D721Med (cell line): Measurements from ENCODE around the gene TSPAN14.

Experiments used
- DNase-seq: peaks from one replicate; pipeline ENCODE4 v3.0.0; 2011; ENCODE audit warnings: low spot score; ENCODE audit not compliant: insufficient read length
- FAIRE-seq: peaks from 2 replicates; lab custom pipeline; 2011; peaks lifted over from hg19 to GRCh38; lab: Jason Lieb, UNC
- TF ChIP-seq, protein P1 (sequence below): IDR thresholded peaks from 2 replicates; pipeline ENCODE4 v1.5.1; 2012; ENCODE audit warnings: mild to moderate bottlenecking, control low read depth; ENCODE audit not compliant: insufficient read depth; ENCODE audit errors: missing control alignments

Gene TSPAN14

DNA sequence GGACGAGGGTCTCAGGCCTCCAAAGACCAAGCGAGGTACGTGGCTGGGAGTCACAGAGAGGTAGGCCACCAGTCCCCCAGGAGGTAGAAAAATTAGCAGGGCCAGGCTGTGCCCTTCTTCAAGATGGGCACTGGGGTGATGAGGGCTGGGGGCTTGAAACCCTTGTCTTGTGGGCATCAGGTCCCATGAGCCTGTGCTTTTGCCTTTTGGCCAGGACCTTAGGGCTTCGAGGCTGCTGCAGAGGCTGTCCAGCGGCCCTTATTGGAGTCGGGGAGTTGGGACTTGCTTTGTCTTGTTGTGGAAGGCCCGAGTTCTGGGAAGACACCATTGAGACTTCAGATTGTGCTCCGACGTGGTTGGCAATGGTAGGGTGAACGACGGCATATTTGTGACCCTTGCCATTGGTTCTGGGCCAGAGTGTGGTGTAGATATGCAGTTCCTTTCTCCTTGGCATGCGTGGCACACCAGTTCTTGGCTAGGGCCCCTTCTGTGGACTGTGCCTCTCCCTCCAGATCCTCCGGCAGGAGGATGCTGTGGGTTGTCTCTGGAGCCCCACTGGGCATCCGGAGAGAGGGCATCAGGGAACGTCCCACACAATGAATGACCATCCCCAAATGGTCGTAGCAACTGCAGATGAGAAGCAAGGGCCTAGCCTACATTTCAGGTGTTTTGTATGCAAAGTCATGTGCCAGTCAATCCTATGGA is 84.5 kb downstream of the TSPAN14 start:
- TF ChIP-seq, protein P1, sequence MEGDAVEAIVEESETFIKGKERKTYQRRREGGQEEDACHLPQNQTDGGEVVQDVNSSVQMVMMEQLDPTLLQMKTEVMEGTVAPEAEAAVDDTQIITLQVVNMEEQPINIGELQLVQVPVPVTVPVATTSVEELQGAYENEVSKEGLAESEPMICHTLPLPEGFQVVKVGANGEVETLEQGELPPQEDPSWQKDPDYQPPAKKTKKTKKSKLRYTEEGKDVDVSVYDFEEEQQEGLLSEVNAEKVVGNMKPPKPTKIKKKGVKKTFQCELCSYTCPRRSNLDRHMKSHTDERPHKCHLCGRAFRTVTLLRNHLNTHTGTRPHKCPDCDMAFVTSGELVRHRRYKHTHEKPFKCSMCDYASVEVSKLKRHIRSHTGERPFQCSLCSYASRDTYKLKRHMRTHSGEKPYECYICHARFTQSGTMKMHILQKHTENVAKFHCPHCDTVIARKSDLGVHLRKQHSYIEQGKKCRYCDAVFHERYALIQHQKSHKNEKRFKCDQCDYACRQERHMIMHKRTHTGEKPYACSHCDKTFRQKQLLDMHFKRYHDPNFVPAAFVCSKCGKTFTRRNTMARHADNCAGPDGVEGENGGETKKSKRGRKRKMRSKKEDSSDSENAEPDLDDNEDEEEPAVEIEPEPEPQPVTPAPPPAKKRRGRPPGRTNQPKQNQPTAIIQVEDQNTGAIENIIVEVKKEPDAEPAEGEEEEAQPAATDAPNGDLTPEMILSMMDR: no peak
- DNase-seq (no peak), FAIRE-seq (no peak)

DNA sequence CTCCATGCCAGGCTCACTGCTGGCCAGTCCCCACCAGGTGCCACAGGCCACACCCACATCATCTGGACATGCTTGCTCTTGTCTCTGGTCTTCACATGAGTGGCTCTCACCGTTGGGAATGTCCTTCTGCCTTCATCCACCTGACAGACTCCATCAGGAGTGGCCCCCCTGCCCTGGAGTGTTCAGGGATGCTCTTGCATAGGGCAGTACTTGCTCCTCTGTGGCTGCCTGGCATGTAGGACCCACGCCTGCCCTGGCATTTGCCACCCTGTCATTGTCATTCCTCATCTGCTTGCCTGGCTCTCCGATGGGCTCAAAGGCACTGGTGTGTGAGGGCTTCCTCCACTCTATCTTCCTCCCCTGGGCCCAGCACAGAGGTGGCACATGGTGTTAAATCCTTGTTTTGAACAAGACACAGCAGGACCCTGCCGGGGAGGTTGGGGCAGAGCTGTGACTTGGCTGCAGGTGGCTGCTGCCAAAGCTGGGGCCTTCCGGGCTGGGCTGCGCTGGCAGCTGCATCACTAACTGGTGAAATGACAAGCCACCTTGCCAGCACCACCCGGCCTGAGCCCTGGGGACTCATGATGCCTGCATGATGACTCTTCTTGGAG is 85.4 kb downstream of the TSPAN14 start:
- DNase-seq (no peak), FAIRE-seq (no peak)
- TF ChIP-seq, protein P1: no peak

DNA sequence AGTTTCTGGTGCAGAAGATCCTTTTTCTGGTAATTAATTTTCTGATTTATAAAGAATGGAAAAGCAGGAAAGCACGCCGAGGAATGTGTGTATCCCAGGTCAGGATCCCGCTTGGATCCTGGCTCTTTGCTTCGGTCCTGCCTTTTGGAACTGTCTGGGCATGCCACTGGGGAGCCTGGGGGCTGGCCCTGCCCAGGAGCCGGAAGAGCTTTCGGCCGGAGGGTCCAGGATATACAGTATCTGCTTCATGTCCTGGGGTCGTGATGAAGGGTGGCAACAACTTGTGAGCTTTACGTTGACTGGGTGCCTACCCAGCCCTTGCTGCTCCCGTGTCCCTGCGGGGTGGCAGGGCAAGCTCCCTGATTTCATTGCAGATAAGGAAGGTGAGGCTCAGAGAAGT is 86.0 kb downstream of the TSPAN14 start:
- DNase-seq (no peak), FAIRE-seq (no peak)
- TF ChIP-seq, protein P1: no peak

DNA sequence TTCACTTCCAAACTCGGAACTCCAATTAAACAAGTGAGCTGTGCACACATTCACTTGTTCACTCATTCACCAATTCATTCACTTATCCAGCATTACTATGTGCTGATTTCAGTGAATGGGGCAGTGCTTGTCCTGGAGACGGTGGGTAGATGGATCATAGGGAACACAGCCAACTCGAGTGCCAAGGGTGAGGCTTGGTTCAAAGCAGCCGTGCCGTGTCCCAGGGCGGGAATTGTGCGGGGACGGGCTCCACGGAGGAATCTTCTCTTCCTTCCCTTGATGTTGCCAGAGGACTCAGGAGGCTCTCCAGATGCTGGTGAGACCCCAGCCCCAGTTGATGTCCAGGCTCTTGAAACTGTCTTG is 86.5 kb downstream of the TSPAN14 start:
- DNase-seq: no peak
- no peak for FAIRE-seq
- TF ChIP-seq, protein P1: no peak

DNA sequence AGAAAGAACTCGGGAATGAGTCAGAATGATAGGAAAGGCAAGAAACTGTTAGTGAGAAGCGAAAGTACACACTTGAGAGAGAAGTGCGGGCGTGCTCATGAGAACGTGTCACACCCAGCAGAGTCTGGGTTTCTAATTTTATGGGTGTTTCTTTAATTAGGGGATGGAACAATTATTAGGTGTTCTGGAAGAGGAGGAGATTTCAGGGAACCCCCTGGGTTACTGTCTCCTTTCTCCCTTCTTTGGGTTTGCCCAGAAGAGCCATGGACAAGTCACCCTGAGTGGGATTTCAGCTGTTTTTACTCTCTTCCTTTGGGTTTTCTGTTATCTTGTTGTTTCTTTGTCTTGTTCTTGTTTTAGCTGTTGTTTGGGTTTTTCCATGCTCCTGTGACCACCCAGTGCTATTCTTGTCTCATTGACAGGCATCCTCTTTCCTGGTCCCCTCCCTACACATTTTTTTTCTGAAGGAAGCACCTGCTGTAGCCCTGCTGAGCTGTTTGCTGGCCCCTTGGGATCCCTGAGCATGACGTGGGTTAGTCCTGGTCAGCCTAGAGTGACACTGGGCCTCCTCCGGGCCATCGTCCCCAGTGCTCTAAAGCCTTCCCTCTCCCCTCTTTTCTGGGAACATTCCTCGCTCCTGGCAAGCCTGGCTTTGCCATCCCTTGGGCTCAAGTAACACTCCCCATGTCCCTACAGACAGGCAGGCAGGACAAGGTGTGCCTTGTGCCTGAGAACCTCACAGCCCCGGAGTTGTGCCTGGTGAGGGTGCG is 87.1 kb downstream of the TSPAN14 start:
- TF ChIP-seq, protein P1: no peak
- DNase-seq: no peak

DNA sequence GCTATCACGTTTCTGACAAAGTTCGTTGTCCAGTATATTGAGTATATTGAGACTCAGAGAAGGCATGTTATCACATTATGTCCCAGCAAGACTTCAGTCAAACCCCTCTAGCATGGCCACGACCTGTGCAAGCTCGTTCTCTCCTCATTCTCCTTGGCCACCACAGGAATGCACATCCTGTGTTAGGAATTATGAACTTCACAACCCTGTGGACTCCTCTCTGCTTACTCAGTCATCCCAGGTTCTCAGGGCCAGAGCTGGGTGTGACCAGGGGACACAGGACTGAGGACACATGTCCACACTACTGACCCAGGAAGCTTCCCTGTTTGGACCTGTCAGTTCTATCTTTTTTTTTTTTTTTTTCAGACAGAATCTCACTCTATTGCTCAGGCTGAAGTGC is 87.9 kb downstream of the TSPAN14 start:
- TF ChIP-seq, protein P1: no peak
- no peak for DNase-seq
- no peak for FAIRE-seq

More for the DNA sequence above, 87.1 kb downstream of the TSPAN14 start:
- FAIRE-seq: no peak
